ENCODE measurements around the gene FBXL16. TPM values are rescaled to one million over a fixed set of nuclear protein-coding genes. Genes with fewer than 3 reads are reported as not detected.

FBXL16 gene
- not detected in 2 replicates for total RNA-seq

GRCh38 chr16:705431-706188, at the start of gene FBXL16:
Gene FBXL16, minus strand, starts transcription at chr16:705801. Its CDS starts 8,396 bp downstream, at chr16:697405.

GRCh38 chr16:740764-741505, 35.3 kb upstream of the FBXL16 start, which contains the start of gene CIAO3:
Gene CIAO3, minus strand, starts transcription at chr16:740997. Its CDS starts 12 bp downstream, at chr16:740985.

GRCh38 chr16:726438-727290, 21.1 kb upstream of the FBXL16 start, which contains the start of the genes CCDC78 and HAGHL:
Gene CCDC78, minus strand, starts transcription at chr16:726443. Its CDS starts 76 bp downstream, at chr16:726367.
Gene HAGHL, plus strand, starts transcription at chr16:727106. Its CDS starts 404 bp downstream, at chr16:727510.

GRCh38 chr16:720990-721764, 15.6 kb upstream of the FBXL16 start, which contains the start of gene ANTKMT:
Gene ANTKMT, plus strand, starts transcription at chr16:721146. Its CDS starts 129 bp downstream, at chr16:721275.

GRCh38 chr16:714558-715476, 9.2 kb upstream of the FBXL16 start, which contains the start of gene METRN:
Gene METRN, plus strand, starts transcription at chr16:715118. Its CDS starts 172 bp downstream, at chr16:715290.

GRCh38 chr16:684071-684794, 21.4 kb downstream of the FBXL16 start, which contains the start of gene JMJD8:
Gene JMJD8, minus strand, starts transcription at chr16:684334. Its CDS starts 15 bp downstream, at chr16:684319.

GRCh38 chr16:679814-680624, 25.6 kb downstream of the FBXL16 start, which contains the start of gene STUB1:
Gene STUB1, plus strand, starts transcription at chr16:680410. Its CDS starts 116 bp downstream, at chr16:680526.

GRCh38 chr16:674968-675883, 30.4 kb downstream of the FBXL16 start, which contains the start of gene RHBDL1:
Gene RHBDL1, plus strand, starts transcription at chr16:675671. Its CDS starts 120 bp downstream, at chr16:675791.

GRCh38 chr16:667780-668518, 37.7 kb downstream of the FBXL16 start, which contains the start of gene RHOT2:
Gene RHOT2, plus strand, starts transcription at chr16:668132. Its CDS starts 68 bp downstream, at chr16:668200.

GRCh38 chr16:648781-649589, 56.6 kb downstream of the FBXL16 start, which contains the start of gene WDR90:
Gene WDR90, plus strand, starts transcription at chr16:649365. Its CDS starts 52 bp downstream, at chr16:649417.

Other genes with a start within 250 kb of the FBXL16 start
- 29.2 and 37.8 TPM in 2 replicates for gene CAPN15, start 178.1 kb downstream of the FBXL16 start, total RNA-seq
- gene PRR35, start 145.4 kb downstream of the FBXL16 start, total RNA-seq = not detected in 2 replicates
- gene NHLRC4, start 138.8 kb downstream of the FBXL16 start, total RNA-seq = 3.5 and 4.4 TPM in 2 replicates
- 20.2 and 25.1 TPM in 2 replicates for gene PIGQ, start 135.8 kb downstream of the FBXL16 start, total RNA-seq
- 10.9 and 19.7 TPM in 2 replicates for gene RAB40C, start 115.7 kb downstream of the FBXL16 start, total RNA-seq
- gene WFIKKN1, start 74.8 kb downstream of the FBXL16 start, total RNA-seq = 0.06 TPM in 1 of 2 replicates, not detected in the other
- gene METTL26, start 69.5 kb downstream of the FBXL16 start, total RNA-seq = 187 and 190 TPM in 2 replicates
- gene MCRIP2, start 64.0 kb downstream of the FBXL16 start, total RNA-seq = 21.0 and 34.2 TPM in 2 replicates
- gene WDR90, start 56.4 kb downstream of the FBXL16 start, total RNA-seq = 5.7 and 9.1 TPM in 2 replicates
- 18.7 and 19.5 TPM in 2 replicates for gene RHOT2, start 37.7 kb downstream of the FBXL16 start, total RNA-seq
- gene RHBDL1, start 30.1 kb downstream of the FBXL16 start, total RNA-seq = 0.50 and 1.5 TPM in 2 replicates
- 97.2 and 118 TPM in 2 replicates for gene STUB1, start 25.4 kb downstream of the FBXL16 start, total RNA-seq
- 47.8 and 63.7 TPM in 2 replicates for gene JMJD8, start 21.5 kb downstream of the FBXL16 start, total RNA-seq
- 14.2 and 14.9 TPM in 2 replicates for gene WDR24, start 15.4 kb downstream of the FBXL16 start, total RNA-seq
- 115 and 126 TPM in 2 replicates for gene METRN, start 9.3 kb upstream of the FBXL16 start, total RNA-seq
- gene ANTKMT, start 15.3 kb upstream of the FBXL16 start, total RNA-seq = 30.0 and 34.0 TPM in 2 replicates
- 0.10 and 1.3 TPM in 2 replicates for gene CCDC78, start 20.6 kb upstream of the FBXL16 start, total RNA-seq
- 5.9 and 16.4 TPM in 2 replicates for gene HAGHL, start 21.3 kb upstream of the FBXL16 start, total RNA-seq
- 8.9 and 16.7 TPM in 2 replicates for gene CIAO3, start 35.2 kb upstream of the FBXL16 start, total RNA-seq
- gene MSLN, start 54.9 kb upstream of the FBXL16 start, total RNA-seq = not detected in 2 replicates
- 20.3 and 26.0 TPM in 2 replicates for gene RPUSD1, start 82.6 kb upstream of the FBXL16 start, total RNA-seq
- 2.0 and 4.9 TPM in 2 replicates for gene CHTF18, start 82.8 kb upstream of the FBXL16 start, total RNA-seq
- not detected in 2 replicates for gene GNG13, start 94.9 kb upstream of the FBXL16 start, total RNA-seq